HG02623 (cell line): ENCODE measurements around the gene PHACTR3.

ENCODE experiments used
- ATAC-seq: cut with Tn5 transposase; IDR thresholded peaks from one replicate; pipeline ENCODE4 v1.9.1; 2021; ENCODE audit warnings: moderate library complexity; ENCODE audit not compliant: unreplicated experiment

PHACTR3 gene

DNA sequence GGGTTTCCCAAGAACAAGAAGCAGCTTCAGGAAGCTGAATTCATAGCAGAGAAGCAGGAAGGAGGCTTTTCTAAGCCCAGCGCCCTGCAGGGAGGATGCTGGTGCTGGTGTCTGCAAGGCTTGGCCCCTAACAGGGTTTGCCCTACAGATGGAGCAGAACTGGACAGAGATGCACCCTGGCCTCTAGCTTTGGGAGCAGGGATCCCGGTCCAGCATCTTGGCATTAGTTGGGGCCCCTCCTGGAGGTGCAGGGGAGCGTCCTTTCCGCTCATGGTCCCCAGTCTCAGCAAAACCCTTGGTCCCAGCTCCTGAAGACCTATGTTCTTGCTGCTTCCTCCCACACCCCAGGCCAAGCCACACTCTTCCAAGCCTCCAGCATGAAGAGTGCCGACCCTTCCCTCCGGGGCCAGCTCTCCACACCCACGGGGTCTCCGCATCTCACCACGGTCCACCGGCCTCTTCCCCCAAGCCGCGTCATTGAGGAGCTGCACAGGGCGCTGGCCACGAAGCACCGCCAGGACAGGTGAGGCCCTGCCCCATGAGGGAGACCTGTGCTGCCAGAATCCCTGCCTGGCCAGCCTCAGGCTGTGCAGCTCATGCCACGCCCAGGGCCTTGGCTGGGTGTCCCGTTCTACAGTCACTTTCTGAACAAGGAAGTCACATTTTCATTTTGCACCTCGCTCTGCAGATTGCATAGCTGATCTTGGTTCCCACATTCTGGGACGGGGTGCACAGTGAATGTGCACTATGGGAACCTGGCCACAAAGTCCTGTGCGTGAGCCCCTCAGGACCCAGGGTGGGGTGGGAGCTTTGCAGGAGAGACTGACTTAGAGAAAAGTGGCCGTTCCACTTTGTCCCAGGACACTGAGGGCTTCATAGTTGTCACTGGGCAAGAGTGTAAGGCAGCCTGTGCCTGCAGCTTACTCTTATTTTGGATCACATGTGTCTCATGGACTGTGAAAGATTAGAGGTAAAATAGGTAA, 168.9 kb downstream of the PHACTR3 start:
- no peak for ATAC-seq

DNA sequence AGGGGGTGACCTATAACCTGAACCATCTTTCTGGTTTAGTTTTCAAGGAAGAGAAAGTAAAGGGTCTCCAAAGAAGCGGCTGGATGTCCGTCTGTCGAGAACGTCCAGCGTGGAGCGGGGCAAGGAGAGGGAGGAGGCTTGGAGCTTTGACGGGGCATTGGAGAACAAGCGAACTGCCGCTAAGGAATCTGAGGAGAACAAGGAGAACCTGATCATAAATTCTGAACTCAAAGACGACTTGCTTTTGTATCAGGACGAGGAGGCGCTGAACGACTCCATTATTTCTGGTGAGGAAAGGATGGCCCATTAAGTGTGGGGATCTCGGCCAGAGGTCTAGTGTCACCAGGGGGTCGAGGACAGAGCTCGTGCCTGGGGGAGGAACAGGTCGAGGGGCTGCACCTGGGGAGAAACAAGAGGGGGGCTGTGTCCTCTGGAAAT, 169.9 kb downstream of the PHACTR3 start:
- ATAC-seq, result no peak

DNA sequence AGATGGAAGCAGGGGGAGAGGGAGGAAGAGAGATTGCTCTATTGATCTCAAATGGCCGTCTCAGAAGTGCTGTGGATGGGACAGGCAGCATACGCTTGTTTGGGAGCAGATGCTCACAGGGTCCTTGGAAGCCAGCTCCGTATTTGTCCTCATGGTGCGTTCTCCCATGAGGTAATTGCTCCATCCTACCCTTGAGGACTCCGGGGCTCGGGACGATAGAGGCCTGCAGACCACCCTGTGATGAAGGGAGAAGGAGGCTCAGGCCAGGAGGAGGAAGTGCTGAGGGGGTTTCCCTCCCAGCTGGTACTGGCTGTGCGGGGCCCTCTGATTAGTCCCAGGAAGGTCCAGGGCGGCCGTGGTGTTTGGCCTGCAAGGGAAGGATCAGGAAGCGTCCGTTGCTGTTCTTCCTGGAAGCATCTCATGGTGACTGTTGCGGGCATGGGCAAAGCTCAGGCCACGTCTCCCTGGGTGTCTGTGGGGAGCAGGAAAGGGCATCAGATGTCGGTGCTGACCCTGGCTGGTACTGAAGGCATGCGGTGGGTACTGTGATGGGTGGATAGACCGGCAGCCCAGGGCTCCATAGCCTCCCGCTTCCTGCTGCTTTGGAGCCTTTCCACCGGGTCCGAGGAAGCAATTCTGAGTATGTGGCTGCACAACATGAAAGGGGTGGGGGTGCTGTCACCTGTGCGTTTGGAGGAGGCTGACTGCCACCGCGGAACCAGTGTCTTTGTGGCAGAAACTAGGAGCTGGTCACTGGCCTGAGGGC, 170.8 kb downstream of the PHACTR3 start:
- no peak for ATAC-seq

DNA sequence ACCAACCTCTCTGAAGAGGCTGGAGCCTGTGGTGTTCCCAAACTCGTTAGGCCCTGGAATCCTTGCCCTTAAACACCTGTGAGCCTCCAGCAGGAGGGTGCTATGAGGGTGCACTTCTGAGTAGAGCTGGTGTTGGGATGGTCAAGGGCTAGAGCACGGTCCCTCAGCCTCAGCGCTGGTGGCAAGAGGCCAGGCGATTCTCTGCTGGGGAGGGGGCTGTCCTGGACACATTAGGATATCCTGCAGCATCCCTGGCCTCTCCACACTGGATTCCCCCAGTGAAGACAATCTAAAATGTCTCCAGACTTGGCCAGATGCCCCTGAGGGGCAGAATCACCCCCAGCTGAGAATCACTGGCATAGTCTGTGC, 171.3 kb downstream of the PHACTR3 start:
- ATAC-seq, result no peak

DNA sequence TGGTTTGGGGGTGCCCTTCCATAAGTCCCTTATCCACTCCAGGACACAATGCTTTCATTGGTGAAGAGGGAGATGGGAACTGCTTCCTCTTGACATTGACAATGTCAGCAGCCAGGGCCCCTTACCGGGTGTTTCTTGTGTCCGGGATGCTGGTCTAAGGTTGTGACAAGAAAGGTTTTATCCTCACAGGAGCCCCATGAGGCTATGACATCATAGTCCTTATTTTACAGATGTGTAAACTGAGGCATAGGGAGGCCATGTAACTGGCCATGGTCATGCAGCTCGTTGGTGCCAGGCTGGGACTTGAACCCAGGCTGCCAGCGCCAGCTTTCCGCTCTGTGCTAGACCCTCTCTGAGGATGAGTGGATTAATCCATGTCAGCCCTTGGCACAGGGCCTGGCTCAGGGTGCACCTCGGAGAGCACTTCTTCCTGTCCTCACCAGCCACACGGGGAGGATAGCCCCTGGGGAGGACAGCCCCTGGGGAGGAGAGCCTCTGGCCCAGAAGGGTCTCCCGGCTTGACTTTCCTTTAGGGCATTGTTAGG, 171.8 kb downstream of the PHACTR3 start:
- no peak for ATAC-seq

DNA sequence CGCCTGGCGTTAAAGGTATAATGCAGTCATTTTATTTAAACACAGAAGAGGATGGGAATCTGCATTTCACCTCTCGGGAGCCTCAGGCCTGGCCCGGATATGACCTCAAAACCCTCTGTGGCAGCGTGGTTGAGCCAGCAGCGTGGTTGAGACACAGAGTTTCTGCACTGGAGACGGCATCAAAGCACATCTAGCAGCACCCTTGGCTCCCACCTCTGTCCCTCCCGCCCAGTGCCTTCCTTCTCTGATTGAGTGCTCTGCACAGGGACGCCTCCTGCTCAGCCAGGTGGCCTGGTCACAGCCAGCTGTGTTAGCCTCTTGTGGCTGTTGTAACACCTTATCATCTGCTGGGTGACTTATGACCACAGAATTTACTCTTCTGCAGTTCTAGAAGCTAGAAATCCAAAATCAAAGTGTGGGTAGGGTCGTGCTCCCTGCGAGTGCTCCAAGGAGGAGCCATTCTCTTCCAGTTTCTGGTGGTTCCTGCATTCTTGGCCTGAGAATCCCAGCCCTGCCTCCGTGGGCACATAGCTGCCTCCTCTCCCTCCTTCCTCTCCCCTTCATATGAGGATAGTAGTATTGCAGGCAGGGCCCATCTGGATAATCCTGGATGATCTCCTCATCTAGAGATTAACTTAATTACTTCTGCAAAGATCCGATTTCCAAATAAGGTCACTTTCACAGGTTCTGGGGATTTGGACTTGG, 172.4 kb downstream of the PHACTR3 start:
- ATAC-seq, result no peak

DNA sequence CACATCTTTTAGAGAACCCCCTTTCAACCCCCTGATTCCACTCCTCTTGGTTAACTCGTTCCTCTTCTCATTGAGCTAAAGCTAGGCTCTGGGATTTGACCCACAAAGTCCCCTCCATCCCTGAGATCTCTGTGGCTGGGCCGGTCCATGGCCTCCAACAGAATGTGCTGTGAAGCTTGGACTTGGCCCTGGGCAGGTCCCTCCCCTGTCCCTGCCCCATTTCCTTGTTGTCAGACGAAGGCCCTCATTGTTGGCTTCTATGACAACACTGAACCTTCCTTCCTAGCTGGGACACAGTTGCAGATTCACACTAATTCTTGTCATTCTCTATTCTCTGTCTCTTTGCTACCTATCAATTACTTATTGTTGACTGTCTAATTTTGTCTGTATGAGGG, 173.0 kb downstream of the PHACTR3 start:
- no peak for ATAC-seq

DNA sequence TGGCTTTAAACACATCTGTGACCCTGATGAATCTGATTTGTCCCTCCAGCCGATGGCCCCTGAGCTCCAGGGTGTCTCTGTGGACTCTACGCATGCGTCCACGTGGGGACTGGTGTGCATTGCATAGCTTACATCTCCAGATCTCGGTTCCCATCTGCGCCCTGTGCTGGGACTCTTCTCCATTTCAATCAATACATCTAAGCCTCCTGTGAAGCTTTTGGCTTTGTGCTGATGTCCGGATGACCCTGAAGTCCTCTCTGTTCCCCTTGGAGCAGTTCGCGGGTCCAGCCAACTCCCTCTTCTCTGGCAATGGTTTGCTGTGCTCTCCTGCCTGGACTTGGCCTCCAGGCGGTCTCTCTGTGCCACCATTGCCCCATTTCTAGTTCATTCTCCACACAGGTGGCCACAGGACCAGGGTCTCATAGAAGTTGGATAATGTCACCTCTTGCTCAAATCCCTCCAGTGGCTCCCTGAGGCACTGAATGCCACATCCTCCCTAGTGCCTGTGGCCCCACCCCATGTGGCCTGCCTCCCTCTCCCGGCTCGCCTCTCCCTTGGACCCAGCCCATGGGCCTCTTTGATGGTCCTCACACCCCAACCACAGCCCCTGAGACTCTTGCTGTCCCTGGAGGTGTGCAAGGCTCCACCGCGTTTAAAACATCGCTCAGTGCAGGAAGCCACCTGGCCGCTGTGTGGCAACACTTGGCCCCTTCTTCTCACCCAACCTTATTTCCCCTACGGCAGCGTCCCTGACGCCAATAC, 173.7 kb downstream of the PHACTR3 start:
- no peak for ATAC-seq

DNA sequence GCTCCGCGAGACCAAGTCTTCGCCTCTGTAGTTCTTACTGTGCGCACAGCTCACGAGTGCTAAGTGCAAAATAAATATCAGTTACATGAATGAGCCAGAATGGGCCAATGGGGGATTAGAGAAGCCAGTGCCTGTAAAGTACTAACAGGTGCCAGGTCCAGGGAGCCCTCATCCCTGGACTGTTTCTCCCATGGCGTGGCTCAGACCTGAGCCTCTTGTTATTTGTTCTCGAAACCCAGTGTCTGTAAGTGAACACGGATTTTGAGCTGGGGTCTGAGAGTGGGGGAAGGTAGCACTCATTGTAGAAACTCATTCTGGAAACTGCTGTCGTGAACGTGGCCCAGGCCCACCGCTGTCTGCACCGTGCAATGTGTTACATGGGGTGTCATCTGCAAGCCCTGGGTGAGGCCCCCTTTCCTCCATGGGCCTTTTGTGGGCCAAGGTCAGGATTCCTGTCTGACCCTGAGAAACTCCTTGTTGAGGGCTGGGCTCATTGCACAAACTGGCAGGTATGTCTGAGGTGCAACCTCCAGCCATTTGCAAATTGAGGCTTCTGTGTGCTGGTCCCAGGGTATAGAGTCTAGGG, 174.4 kb downstream of the PHACTR3 start:
- no peak for ATAC-seq

DNA sequence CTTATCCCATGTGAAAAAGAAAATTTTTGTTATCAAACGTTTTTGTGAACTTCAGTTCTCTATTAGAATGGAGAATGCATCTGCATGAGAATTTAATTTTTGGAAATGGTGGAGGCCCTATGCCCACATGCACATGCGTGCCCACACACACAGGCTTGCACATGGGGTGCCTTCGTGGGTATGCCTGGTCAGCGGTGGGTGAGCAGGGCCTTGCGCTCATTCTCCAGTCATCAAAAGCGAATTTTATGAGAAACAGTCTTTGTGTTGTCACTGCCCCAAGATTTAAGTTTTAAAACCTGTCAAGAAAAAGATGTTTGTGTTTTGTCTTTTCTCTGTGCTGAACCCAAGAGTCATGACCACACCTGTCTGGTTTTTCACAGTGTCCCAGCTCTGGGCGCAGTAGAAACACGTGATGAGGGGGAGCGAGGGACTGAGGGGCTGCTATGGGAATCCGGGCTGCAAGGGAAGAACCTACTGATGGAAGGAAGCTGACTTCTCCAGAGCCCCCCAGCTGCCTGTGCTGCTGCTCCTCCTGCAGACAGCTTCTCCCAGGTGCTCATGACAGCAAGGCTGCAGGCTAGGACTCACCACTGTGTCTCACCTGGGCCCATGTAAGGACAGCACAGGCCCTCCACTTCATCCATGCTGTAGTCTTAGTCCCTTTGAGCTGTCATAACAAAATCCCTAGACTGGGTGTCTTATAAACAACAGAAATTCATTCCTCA, 175.5 kb downstream of the PHACTR3 start:
- ATAC-seq, result no peak

DNA sequence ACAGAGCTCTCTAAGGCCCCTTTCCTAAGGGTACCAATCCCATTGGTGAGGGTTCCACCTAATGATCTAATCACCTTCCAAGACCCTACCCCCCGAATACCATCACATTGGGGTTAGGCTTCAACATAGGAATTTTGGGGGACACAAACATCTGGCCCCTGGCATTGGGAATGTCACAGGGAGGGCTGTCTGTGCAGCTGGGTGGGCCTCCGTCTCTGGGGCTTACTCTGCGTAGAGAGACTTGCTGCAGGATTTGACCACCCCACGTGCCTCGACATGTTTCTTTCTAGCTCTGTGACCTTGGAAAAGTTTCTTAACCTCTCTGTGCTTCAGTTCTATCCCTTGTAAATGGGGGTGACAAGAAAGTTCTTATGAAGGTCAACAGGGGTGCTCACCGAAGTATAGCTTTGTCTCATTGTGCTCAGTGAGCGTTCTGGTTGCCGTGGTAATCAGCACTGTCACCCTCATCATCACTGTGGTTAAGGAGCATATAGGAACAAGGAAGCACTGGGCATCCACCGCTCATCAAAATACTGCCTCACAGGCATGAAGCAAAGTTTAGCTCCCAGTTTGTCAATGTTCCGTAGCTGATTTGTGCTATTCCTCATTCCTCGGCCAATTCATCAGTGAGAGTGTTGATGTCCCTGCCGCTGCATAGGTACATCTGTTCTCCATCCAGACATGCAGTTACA, 176.3 kb downstream of the PHACTR3 start:
- ATAC-seq, result no peak

DNA sequence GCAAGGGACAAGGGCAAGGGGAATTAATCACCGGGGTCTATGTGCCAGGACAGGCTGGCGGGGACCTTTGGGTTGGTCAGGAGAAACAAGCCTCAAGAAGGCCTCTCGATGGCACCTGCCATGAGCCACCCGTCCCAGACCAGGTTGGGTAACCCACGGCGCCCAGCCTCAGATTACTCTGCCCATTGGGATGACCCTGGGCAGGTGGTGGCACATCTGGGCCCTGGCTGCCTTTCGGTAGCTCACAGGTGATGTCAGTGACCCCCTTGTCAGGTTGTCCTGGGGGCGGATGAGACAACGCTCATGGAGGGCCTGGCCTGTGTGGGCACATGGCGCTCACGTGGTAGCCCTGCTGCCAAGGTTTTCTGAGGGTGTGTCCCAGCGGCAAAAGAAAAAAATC, 176.9 kb downstream of the PHACTR3 start:
- ATAC-seq, result no peak

DNA sequence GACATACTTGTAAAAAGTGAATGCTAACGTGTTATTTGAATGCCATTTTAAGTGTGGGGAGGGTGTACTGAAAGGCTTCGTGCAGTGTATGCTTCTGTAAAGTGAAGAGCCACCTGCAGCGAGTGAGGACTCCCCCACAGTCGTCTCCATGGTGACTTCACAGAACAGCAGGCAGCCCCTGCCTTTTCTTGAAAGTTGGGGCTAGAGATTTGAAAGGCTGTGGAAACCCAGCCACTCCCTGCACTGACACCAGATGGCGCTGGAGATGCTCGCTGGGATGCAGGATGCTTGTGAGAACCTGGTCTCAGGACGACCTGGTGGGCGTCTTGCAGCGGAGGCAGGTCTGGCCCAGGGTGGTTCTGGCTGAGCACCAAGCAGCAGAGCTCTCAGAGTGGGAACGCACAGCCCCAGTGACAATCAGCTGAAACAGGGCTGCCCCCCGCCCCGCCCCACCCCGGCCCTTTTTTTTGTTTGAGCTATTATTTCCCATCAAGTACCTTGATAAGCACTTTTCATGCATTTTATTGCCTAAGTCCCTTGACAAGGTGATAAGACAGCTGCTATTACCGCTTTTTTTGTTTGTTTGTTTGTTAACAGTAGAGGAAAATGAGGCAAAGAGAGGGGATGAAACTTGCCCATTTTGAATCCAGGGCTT, 178.8 kb downstream of the PHACTR3 start:
- no peak for ATAC-seq

DNA sequence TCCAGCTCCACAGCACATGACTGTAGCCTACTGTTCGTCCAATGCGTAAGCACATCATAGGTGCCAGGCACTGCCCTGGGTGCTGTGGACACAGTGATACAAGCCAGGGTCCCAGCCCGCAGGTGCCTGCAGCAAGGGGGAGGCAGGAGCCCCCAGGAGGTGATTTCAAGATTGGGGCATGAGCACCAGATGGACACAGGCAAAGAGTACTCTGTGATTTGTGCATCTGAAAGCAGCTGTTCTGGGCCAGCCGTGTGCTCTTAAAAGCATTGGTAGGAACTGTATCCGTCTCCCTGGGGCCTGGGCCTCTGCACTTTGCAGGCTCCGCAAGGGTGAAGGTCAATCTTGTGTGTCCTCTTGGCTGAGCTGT, 179.3 kb downstream of the PHACTR3 start:
- ATAC-seq, result no peak

DNA sequence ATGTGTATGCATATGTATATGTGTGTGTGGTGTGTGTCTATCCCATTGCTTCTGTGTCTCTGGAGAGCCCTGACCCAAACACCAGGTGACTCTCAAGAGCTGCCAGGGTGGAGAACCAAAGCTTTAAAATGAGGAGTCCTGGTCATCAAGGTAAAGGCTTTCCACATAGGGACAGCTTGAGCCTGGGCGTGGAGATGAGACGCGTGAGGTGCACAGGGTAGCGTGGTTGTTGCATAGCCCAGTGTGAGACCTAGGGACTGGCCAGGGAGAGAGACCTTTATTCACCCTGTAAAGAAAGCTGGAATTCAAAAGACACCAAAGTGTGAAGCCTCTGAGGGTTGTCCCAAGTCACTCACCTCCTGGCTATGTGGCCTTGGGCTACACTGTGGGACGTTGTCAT, 180.0 kb downstream of the PHACTR3 start:
- no peak for ATAC-seq

DNA sequence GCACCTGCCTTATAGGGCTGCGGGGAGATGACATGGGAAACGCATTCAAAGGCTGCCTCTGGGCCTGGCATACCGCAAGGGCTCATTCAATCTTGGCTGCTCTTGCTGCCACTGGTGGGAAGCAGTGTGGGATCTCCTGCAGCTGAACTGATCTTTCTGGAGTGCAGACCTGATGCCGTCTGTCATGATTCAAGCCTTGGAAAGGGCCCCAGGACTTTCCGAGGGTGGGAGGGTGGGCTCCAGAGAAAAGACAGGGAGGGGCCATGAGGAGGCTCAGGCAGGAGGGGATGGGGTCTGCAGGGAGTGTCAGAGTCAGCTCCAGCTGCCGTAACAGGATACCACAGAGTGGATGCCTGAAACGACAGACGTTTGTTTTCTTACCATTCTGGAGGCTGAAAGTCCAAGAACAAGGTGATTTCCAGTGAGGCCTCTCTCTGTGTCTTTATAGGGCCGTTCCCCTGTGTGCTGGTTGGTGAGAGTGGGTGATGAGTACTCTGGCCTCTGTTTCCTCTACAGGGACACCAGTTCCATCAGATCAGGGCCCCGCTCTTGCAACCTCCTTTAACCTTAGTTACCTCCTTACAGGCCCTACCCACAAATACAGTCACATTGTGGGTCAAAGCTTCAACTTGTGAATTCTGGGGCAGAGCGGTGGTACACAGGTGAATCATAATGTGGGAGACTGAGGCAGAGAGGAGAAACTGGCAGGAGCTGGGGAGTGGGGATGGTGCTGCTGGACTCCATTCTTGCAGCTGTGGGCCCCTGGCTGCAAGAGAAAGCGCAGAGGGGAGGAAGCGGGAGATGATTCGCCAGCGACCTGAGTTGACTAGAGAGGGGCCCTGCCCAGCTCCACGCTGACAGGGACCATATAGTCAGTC, 180.7 kb downstream of the PHACTR3 start:
- no peak for ATAC-seq

DNA sequence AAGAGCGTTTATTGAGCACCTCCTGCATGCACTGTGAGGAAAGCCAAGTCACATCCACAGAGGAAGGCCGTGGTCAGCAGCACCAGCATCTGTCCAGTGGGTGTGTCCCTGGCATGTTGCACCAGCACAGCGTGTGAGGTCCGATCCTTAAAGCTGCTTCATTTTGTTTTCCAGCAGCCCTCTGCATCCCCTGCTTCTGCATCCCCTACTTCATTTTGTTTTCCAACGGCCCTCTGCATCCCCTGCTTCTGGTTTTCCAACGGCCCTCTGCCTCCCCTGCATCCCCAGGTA, 181.3 kb downstream of the PHACTR3 start:
- no peak for ATAC-seq
